Panc1 (cell line): ENCODE data around the gene TOB2. TPM values are rescaled to one million over a fixed set of nuclear protein-coding genes. Genes with fewer than 3 reads are reported as not detected.

Experiments
- ATAC-seq: fragments of 200-7000 bp; cut with Tn5 transposase; 2 replicates; pipeline ENCODE4 v1.9.1; 2020; ENCODE audit warnings: mild to moderate bottlenecking, moderate library complexity
- BruUV-seq: library from RNA; stranded (reverse); fragments of 400-500 nt; replicated peaks from 2 replicates; lab custom pipeline; 2021; lab: Mats Ljungman, UMichigan
- CTCF ChIA-PET: fragments of 300-600 bp; sonication (Branson Sonifier 250); formaldehyde crosslinking; loops from one replicate; lab custom pipeline; 2022; ENCODE audit warnings: antibody characterized with exemption; lab: Charles Lee
- POLR2A ChIA-PET: fragments of 300-600 bp; sonication (Branson Sonifier 250); formaldehyde crosslinking; loops from one replicate; lab custom pipeline; 2022; ENCODE audit warnings: antibody characterized with exemption; lab: Charles Lee
- DNase-seq: peaks from one replicate; pipeline ENCODE4 v3.0.0-alpha.2; 2010; ENCODE audit warnings: low read depth, low spot score
- H3K27ac ChIP-seq: 2 replicates; pipeline ENCODE4 v1.5.1; 2011; ENCODE audit warnings: mild to moderate bottlenecking, low read length, inconsistent platforms
- H3K27me3 ChIP-seq: fragments of 200-500 bp; sonication (Bioruptor generic); 2 replicates; pipeline ENCODE4 v1.6.0; 2014; ENCODE audit warnings: low read length, inconsistent platforms; ENCODE audit not compliant: control insufficient read depth, insufficient read depth
- H3K36me3 ChIP-seq: fragments of 200-500 bp; sonication (Bioruptor generic); 2 replicates; pipeline ENCODE4 v1.5.1; 2014; ENCODE audit warnings: inconsistent platforms, mild to moderate bottlenecking, low read length, moderate library complexity; ENCODE audit not compliant: control insufficient read depth, insufficient read depth
- H3K4me1 ChIP-seq: 2 replicates; pipeline ENCODE4 v1.5.1; 2011; ENCODE audit warnings: inconsistent platforms, mild to moderate bottlenecking, low read length, moderate library complexity; ENCODE audit not compliant: control insufficient read depth, insufficient read depth
- H3K4me3 ChIP-seq, 2 experiments: 2 replicates each; pipeline ENCODE4 v1.5.1; 2011 to 2012; ENCODE audit warnings: low read depth in 2 of 2, low read length in 2 of 2, mild to moderate bottlenecking in 2 of 2, inconsistent platforms in 1 of 2, moderate library complexity in 1 of 2
- H3K9me3 ChIP-seq: fragments of 200-500 bp; sonication (Bioruptor generic); 2 replicates; pipeline ENCODE4 v1.5.1; 2014; ENCODE audit warnings: low read depth, mild to moderate bottlenecking, inconsistent platforms, low read length, moderate library complexity; ENCODE audit not compliant: control insufficient read depth, insufficient read depth
- POLR2AphosphoS5 ChIP-seq: IDR thresholded peaks from 2 replicates; pipeline ENCODE4 v1.6.1; 2012; ENCODE audit warnings: mild to moderate bottlenecking, low read depth, low read length, moderate library complexity
- SIN3A ChIP-seq: IDR thresholded peaks from 2 replicates; pipeline ENCODE4 v1.6.1; 2012; ENCODE audit warnings: low read depth, mild to moderate bottlenecking, low read length, moderate library complexity, borderline replicate concordance; ENCODE audit not compliant: insufficient read depth
- TCF7L2 ChIP-seq: IDR thresholded peaks from 2 replicates; pipeline ENCODE4 v1.6.1; 2011; ENCODE audit warnings: mild to moderate bottlenecking, low read depth, low read length, inconsistent platforms
- in situ Hi-C: cut with HindIII; loops from 2 replicates; pipeline ENCODE4 v1.10.0; 2016; ENCODE audit warnings: low sequenced_read_pairs, low pct_unique_long_range_greater_than_20kb
- intact Hi-C: fragments of 100-400 bp; cut with micrococcal nuclease; formaldehyde crosslinking; loops from one replicate; pipeline ENCODE4 v1.10.0; 2022; ENCODE audit not compliant: unreplicated experiment
- total RNA-seq: library from RNA; stranded (reverse); gene quantifications from one replicate; pipeline ENCODE4 v1.2.1, GENCODE V29; 2021; ENCODE audit not compliant: unreplicated experiment
- TF ChIP-seq, protein P1 (sequence below), 2 experiments: IDR thresholded peaks; 2 replicates each; pipeline ENCODE4 v1.6.1; 2011 to 2012; ENCODE audit warnings: low read depth in 2 of 2, control low read depth in 1 of 2, low read length in 1 of 2, mild to moderate bottlenecking in 1 of 2, moderate library complexity in 1 of 2; ENCODE audit not compliant: insufficient read depth in 1 of 2
- TF ChIP-seq, protein P2 (sequence below): fragments of 450-650 bp; IDR thresholded peaks from 2 replicates; pipeline ENCODE4 v1.5.1; 2017; ENCODE audit warnings: mild to moderate bottlenecking

TOB2 gene
- total RNA-seq, 1 experiment from 2014 or later, result 43.6 TPM

DNA sequence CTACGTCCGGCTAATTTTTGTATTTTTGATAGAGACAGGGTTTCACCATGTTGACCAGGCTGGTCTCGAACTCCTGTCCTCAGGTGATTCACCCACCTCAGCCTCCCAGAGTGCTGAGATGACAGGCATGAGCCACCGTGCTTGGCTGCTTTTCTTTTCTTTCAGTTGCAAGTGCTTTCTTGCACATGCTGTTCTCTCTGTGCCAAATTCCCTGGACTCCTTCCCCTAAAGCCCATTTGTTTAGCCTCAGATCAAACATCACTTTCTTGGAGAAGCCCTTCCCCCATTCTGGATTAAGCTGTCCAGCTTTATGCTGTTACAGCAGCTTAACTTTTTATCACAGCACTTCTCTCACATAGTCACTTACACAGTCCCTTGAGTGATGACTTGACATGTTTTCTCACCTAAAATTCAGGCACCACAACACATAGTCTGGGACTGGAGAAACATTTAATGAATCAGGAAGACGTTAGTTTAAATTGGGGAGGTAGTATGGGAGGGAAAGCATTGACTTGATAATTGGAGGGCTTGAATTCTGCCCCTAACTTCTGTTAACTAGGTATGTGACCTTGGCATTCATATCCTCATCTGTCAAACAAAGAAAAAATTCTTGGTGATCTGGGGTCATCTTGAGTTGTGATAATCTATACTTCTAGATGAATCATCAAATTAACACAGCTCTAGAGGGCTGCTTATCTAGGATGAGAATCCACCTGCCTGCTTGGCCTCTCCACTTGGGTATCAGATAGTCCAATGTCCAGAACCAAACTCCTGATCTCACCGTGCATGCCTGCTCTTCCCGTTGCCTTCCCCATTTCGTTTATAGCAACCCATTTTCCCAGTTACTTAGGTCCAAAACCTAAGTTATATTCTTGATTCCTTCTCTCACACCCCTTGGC, 40.7 kb upstream of the TOB2 start:
- DNase-seq (no peak), ATAC-seq (no peak)
- Histone ChIP-seq H3K27me3 (no peaks in the 10 kb centered on the region), H3K4me1 (peaks cover 7% of the 10 kb centered on the region), H3K36me3 (no peaks in the 10 kb centered on the region), H3K4me3 (no peak overlapping the region), H3K9me3 (no peaks in the 10 kb centered on the region), H3K27ac (no peak overlapping the region)
- POLR2A ChIA-PET, result no interaction called here
- intact Hi-C loops (no loop called here), in situ Hi-C loops (no loop called here)
- CTCF ChIA-PET, result no interaction called here
- no TSS peak for BruUV-seq
- TF ChIP-seq, protein P1, sequence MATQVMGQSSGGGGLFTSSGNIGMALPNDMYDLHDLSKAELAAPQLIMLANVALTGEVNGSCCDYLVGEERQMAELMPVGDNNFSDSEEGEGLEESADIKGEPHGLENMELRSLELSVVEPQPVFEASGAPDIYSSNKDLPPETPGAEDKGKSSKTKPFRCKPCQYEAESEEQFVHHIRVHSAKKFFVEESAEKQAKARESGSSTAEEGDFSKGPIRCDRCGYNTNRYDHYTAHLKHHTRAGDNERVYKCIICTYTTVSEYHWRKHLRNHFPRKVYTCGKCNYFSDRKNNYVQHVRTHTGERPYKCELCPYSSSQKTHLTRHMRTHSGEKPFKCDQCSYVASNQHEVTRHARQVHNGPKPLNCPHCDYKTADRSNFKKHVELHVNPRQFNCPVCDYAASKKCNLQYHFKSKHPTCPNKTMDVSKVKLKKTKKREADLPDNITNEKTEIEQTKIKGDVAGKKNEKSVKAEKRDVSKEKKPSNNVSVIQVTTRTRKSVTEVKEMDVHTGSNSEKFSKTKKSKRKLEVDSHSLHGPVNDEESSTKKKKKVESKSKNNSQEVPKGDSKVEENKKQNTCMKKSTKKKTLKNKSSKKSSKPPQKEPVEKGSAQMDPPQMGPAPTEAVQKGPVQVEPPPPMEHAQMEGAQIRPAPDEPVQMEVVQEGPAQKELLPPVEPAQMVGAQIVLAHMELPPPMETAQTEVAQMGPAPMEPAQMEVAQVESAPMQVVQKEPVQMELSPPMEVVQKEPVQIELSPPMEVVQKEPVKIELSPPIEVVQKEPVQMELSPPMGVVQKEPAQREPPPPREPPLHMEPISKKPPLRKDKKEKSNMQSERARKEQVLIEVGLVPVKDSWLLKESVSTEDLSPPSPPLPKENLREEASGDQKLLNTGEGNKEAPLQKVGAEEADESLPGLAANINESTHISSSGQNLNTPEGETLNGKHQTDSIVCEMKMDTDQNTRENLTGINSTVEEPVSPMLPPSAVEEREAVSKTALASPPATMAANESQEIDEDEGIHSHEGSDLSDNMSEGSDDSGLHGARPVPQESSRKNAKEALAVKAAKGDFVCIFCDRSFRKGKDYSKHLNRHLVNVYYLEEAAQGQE (IDR thresholded peaks at IDR 0.05; ENCODE audit: insufficient read depth in 1 of 2, low read depth in 2 of 2, low read length in 1 of 2), result no peak
- TF ChIP-seq SIN3A (no peak), POLR2AphosphoS5 (no peak), TCF7L2 (no peak)
- TF ChIP-seq, protein P2, sequence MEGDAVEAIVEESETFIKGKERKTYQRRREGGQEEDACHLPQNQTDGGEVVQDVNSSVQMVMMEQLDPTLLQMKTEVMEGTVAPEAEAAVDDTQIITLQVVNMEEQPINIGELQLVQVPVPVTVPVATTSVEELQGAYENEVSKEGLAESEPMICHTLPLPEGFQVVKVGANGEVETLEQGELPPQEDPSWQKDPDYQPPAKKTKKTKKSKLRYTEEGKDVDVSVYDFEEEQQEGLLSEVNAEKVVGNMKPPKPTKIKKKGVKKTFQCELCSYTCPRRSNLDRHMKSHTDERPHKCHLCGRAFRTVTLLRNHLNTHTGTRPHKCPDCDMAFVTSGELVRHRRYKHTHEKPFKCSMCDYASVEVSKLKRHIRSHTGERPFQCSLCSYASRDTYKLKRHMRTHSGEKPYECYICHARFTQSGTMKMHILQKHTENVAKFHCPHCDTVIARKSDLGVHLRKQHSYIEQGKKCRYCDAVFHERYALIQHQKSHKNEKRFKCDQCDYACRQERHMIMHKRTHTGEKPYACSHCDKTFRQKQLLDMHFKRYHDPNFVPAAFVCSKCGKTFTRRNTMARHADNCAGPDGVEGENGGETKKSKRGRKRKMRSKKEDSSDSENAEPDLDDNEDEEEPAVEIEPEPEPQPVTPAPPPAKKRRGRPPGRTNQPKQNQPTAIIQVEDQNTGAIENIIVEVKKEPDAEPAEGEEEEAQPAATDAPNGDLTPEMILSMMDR, result no peak

DNA sequence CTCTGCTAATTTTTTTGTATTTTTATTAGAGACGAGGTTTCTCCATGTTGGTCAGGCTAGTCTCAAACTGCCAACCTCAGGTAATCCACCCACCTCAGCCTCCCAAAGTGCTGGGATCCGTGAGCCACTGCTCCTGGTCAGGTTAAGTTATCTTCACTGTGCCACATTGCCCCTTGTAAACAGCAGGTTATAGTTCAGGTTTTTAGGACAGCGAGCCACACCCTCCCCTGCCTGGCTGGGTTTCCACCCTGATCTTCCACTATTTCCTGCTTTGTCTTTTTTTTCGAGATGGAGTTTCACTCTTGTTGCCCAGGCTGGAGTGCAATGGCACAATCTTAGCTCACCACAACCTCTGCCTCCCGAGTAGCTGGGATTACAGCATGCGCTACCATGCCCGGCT, 38.4 kb upstream of the TOB2 start:
- DNase-seq, result no peak
- intact Hi-C loops, result no loop called here
- no peaks in the 10 kb centered on the region for H3K36me3 ChIP-seq
- ATAC-seq, result no peak
- in situ Hi-C loops, result no loop called here
- ChIA-PET POLR2A (interaction anchor here (0.6 kb wide), 1 partner anchor 84 kb away, joined by 4 read pairs; no protein-coding TSS in a partner anchor), CTCF (interaction anchor here (0.7 kb wide), 1 partner anchor 34 kb away, joined by 9 read pairs; no protein-coding TSS in a partner anchor)
- no peaks in the 10 kb centered on the region for H3K27me3 ChIP-seq
- TF ChIP-seq TCF7L2 (no peak), POLR2AphosphoS5 (no peak), SIN3A (no peak)
- TF ChIP-seq, protein P1 (IDR thresholded peaks at IDR 0.05; ENCODE audit: insufficient read depth in 1 of 2, low read depth in 2 of 2, low read length in 1 of 2), result no peak
- TF ChIP-seq, protein P2, result no peak
- no peak overlapping the region for H3K4me3 ChIP-seq
- no peak overlapping the region for H3K27ac ChIP-seq
- no peaks in the 10 kb centered on the region for H3K9me3 ChIP-seq
- no TSS peak for BruUV-seq
- H3K4me1 ChIP-seq, result peaks cover 27% of the 10 kb centered on the region
